Mesenchymal stem cell (in vitro differentiated cells and primary cell): ENCODE data around the gene KCTD20.
A peak's percentile ranks its signal among the peaks of the same experiment; 100 is the strongest.

Source experiments
- DNase-seq: peaks from one replicate; pipeline ENCODE4 v3.0.0-alpha.2; 2013
- H2AFZ ChIP-seq: one replicate; pipeline ENCODE4 v1.6.1; 2013; ENCODE audit warnings: low read depth, mild to moderate bottlenecking, control low read depth, inconsistent platforms, low read length, moderate library complexity
- H2AK5ac ChIP-seq: 2 replicates; pipeline ENCODE4 v1.6.1; 2013; ENCODE audit warnings: low read length, moderate library complexity, mild to moderate bottlenecking, inconsistent platforms; ENCODE audit not compliant: severe bottlenecking
- H2BK120ac ChIP-seq: one replicate; pipeline ENCODE4 v1.6.1; 2013; ENCODE audit warnings: low read depth, mild to moderate bottlenecking, inconsistent platforms, low read length, moderate library complexity
- H2BK12ac ChIP-seq, 2 experiments: one replicate each; pipeline ENCODE4 v1.6.1; 2013; ENCODE audit warnings: inconsistent platforms in 2 of 2, low read length in 2 of 2, mild to moderate bottlenecking in 2 of 2, moderate library complexity in 2 of 2, control low read depth in 1 of 2
- H2BK15ac ChIP-seq: one replicate; pipeline ENCODE4 v1.6.1; 2013; ENCODE audit warnings: mild to moderate bottlenecking, low read depth, inconsistent platforms; ENCODE audit not compliant: poor library complexity, severe bottlenecking
- H2BK5ac ChIP-seq: 2 replicates; pipeline ENCODE4 v1.6.1; 2013; ENCODE audit warnings: low read depth, mild to moderate bottlenecking, low read length, control low read depth, inconsistent platforms; ENCODE audit not compliant: poor library complexity, severe bottlenecking
- H3K14ac ChIP-seq, 2 experiments: one replicate each; pipeline ENCODE4 v1.6.1; 2013; ENCODE audit warnings: inconsistent platforms in 2 of 2, low read length in 2 of 2, control low read depth in 1 of 2, mild to moderate bottlenecking in 1 of 2, moderate library complexity in 1 of 2
- H3K18ac ChIP-seq, 2 experiments: one replicate each; pipeline ENCODE4 v1.6.1; 2013; ENCODE audit warnings: inconsistent platforms in 2 of 2, low read length in 2 of 2, control low read depth in 1 of 2, low read depth in 1 of 2, mild to moderate bottlenecking in 1 of 2
- H3K23ac ChIP-seq, 2 experiments: one replicate each; pipeline ENCODE4 v1.6.1; 2013; ENCODE audit warnings: inconsistent platforms in 2 of 2, low read length in 2 of 2, mild to moderate bottlenecking in 2 of 2, moderate library complexity in 2 of 2, control low read depth in 1 of 2
- H3K27ac ChIP-seq: 2 replicates; pipeline ENCODE4 v1.5.1; 2013; ENCODE audit warnings: mild to moderate bottlenecking, moderate library complexity, low read length, control low read depth, inconsistent platforms; ENCODE audit not compliant: poor library complexity, severe bottlenecking
- H3K27me3 ChIP-seq, 2 experiments: 2 replicates each; pipeline versions ENCODE4 v1.6.1 to v1.7.0; 2013; ENCODE audit warnings: low read length in 2 of 2, mild to moderate bottlenecking in 2 of 2, moderate library complexity in 2 of 2, control low read depth in 1 of 2, inconsistent platforms in 1 of 2; ENCODE audit not compliant: control insufficient read depth in 1 of 2, insufficient read depth in 1 of 2
- H3K36me3 ChIP-seq, 2 experiments: 2 replicates each; pipeline versions ENCODE4 v1.6.1 to v1.7.0; 2013; ENCODE audit warnings: low read length in 2 of 2, control low read depth in 1 of 2, inconsistent platforms in 1 of 2, low read depth in 1 of 2, mild to moderate bottlenecking in 1 of 2; ENCODE audit not compliant: insufficient read depth in 2 of 2, control insufficient read depth in 1 of 2
- H3K4ac ChIP-seq, 2 experiments: one replicate each; pipeline ENCODE4 v1.6.1; 2013; ENCODE audit warnings: inconsistent platforms in 2 of 2, low read length in 2 of 2, mild to moderate bottlenecking in 2 of 2, moderate library complexity in 2 of 2, control low read depth in 1 of 2, low read depth in 1 of 2
- H3K4me1 ChIP-seq: 2 replicates; pipeline ENCODE4 v1.6.1; 2013; ENCODE audit warnings: low read depth, low read length, control low read depth; ENCODE audit not compliant: control insufficient read depth, insufficient read depth
- H3K4me2 ChIP-seq: 2 replicates; pipeline ENCODE4 v1.6.1; 2013; ENCODE audit warnings: low read length, mild to moderate bottlenecking, inconsistent platforms; ENCODE audit not compliant: poor library complexity, severe bottlenecking
- H3K4me3 ChIP-seq, 2 experiments: 2 replicates each; pipeline versions ENCODE4 v1.5.1 to v1.7.0; 2013; ENCODE audit warnings: low read length in 2 of 2, mild to moderate bottlenecking in 2 of 2, control low read depth in 1 of 2, low read depth in 1 of 2; ENCODE audit not compliant: insufficient read depth in 1 of 2
- H3K79me1 ChIP-seq: replicated peaks from 2 replicates; pipeline ENCODE4 v1.6.1; 2013; ENCODE audit warnings: mild to moderate bottlenecking, control low read depth, low read length, inconsistent platforms; ENCODE audit not compliant: poor library complexity, severe bottlenecking
- H3K9ac ChIP-seq: 2 replicates; pipeline ENCODE4 v1.7.0; 2013; ENCODE audit warnings: mild to moderate bottlenecking, low read length, moderate library complexity
- H3K9me3 ChIP-seq: 2 replicates; pipeline ENCODE4 v1.7.0; 2013; ENCODE audit warnings: mild to moderate bottlenecking, low read length; ENCODE audit not compliant: control insufficient read depth
- H4K8ac ChIP-seq: one replicate; pipeline ENCODE4 v1.6.1; 2013; ENCODE audit warnings: inconsistent platforms, mild to moderate bottlenecking, low read length, moderate library complexity
- H4K91ac ChIP-seq: one replicate; pipeline ENCODE4 v1.6.1; 2013; ENCODE audit warnings: mild to moderate bottlenecking, low read length, inconsistent platforms
- WGBS: methylation state at CpG from one replicate; pipeline ENCODE4 v1.1.7; 2013; ENCODE audit warnings: mixed read lengths; 5-methylcytosine and 5-hydroxymethylcytosine counted together

KCTD20 gene

DNA sequence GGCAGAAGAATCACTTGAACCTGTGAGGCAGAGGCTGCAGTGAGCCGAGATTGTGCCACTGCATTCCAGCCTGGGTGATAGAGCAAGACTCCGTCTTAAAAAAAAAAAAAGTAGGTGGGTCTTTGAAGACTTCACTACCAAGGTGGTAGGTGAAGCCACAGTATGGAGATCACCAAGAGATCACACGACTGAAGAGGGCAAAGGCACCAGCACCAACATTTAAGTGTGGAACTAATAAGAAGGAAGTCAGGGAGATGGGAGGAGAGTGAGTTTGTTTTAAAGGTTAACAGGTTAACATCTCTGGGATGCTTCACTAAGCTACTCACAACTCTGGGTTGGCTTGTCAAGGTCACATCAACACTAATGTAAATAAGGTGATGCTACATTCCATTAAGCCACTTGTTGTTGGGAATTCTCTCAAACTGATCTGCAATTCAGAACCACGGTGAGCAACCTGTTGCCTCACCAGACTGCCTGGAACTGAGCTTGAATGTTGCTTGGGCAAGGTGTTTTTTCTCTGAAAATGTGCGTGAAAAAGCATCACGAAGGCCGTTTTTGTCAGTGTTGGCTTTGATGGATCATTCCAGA, 48.7 kb downstream of the KCTD20 start:
- no peak overlapping the region for H2AFZ ChIP-seq
- no peak overlapping the region for H2BK5ac ChIP-seq
- no peak overlapping the region for H4K91ac ChIP-seq
- H4K8ac ChIP-seq, result no peak overlapping the region
- H3K14ac ChIP-seq, result no peak overlapping the region
- 96% methylated on average over 4 of the region's 7 CpGs for WGBS
- H3K4me2 ChIP-seq, result no peak overlapping the region
- no peak overlapping the region for H2AK5ac ChIP-seq
- no peak overlapping the region for H3K27ac ChIP-seq
- H2BK120ac ChIP-seq, result no peak overlapping the region
- H2BK12ac ChIP-seq, result no peak overlapping the region
- no peak overlapping the region for H3K9ac ChIP-seq
- DNase-seq, result peak; percentile 12
- H3K4ac ChIP-seq, result no peak overlapping the region
- H3K18ac ChIP-seq, result no peak overlapping the region
- no peaks in the 10 kb centered on the region for H3K27me3 ChIP-seq
- peaks cover 36 to 77% of the 10 kb centered on the region in 2 experiments for H3K36me3 ChIP-seq
- H3K23ac ChIP-seq, result no peak overlapping the region
- H2BK15ac ChIP-seq, result no peak overlapping the region
- peaks cover 4% of the 10 kb centered on the region for H3K4me1 ChIP-seq
- H3K9me3 ChIP-seq, result no peaks in the 10 kb centered on the region
- peaks cover 24% of the 10 kb centered on the region for H3K79me1 ChIP-seq
- no peak overlapping the region for H3K4me3 ChIP-seq

DNA sequence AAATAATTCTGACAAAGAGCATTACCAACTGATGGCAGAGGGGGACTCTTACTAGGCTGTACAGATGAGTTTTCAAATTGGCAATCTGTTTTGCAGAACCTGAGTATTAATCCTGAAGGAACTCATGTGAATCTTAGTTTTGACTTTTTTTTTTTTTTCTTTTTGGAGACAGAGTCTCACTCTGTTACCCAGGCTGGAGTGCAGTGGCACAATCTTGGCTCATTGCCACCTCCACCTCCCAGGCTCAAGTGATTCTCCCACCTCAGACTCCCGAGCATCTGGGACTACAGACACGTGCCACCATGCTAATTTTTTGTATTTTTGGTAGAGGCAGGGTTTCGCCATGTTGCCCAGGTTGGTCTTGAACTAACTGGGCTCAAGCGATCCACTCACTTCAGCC, 49.3 kb downstream of the KCTD20 start:
- Histone ChIP-seq H2BK5ac (no peak overlapping the region), H4K8ac (no peak overlapping the region), H2BK12ac (no peak overlapping the region), H3K4ac (no peak overlapping the region), H3K27me3 (no peaks in the 10 kb centered on the region), H3K4me2 (no peak overlapping the region), H3K27ac (no peak overlapping the region), H2BK120ac (no peak overlapping the region), H3K14ac (no peak overlapping the region), H2AK5ac (no peak overlapping the region), H4K91ac (no peak overlapping the region), H3K18ac (no peak overlapping the region), H3K4me3 (no peak overlapping the region), H3K4me1 (peaks cover 4% of the 10 kb centered on the region), H2AFZ (no peak overlapping the region), H3K9ac (no peak overlapping the region), H3K23ac (no peak overlapping the region), H2BK15ac (no peak overlapping the region), H3K36me3 (peaks cover 33 to 77% of the 10 kb centered on the region in 2 experiments), H3K9me3 (no peaks in the 10 kb centered on the region), H3K79me1 (peaks cover 22% of the 10 kb centered on the region)
- 100% methylated on average over 4 of the region's 4 CpGs for WGBS
- no peak for DNase-seq

DNA sequence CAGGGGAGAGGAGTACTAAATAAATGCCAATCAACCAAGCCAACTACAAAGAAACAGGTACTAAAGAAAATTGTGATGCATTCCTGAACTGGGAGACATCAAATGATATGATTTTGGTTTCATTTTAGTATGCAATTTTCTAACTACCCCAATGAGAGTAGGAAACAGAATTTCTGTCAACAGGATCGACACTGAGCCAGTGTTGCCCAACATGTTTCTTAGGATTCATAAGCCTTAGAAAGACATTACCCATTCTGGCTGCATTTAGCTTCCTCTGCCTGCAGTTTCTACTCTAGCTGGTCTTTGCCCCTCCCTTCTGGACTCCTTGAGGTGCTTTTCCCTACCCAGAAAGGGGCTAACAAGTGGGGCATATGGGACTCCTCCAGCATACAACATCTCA, 49.8 kb downstream of the KCTD20 start:
- no peak overlapping the region for H2BK12ac ChIP-seq
- no peak overlapping the region for H4K8ac ChIP-seq
- H3K4me1 ChIP-seq, result peaks cover 4% of the 10 kb centered on the region
- peaks cover 35 to 77% of the 10 kb centered on the region in 2 experiments for H3K36me3 ChIP-seq
- H2AFZ ChIP-seq, result no peak overlapping the region
- no peak overlapping the region for H3K4me3 ChIP-seq
- peaks cover 24% of the 10 kb centered on the region for H3K79me1 ChIP-seq
- no peak overlapping the region for H3K27ac ChIP-seq
- no peak overlapping the region for H3K23ac ChIP-seq
- no peak overlapping the region for H2BK120ac ChIP-seq
- no peak for DNase-seq
- H3K9ac ChIP-seq, result no peak overlapping the region
- no peak overlapping the region for H3K18ac ChIP-seq
- WGBS, result 97% methylated on average over 1 of the region's 1 CpG
- no peak overlapping the region for H3K4me2 ChIP-seq
- no peak overlapping the region for H2BK5ac ChIP-seq
- H2AK5ac ChIP-seq, result no peak overlapping the region
- H3K4ac ChIP-seq, result no peak overlapping the region
- H3K9me3 ChIP-seq, result no peaks in the 10 kb centered on the region
- no peaks in the 10 kb centered on the region for H3K27me3 ChIP-seq
- no peak overlapping the region for H3K14ac ChIP-seq
- no peak overlapping the region for H4K91ac ChIP-seq
- H2BK15ac ChIP-seq, result no peak overlapping the region

DNA sequence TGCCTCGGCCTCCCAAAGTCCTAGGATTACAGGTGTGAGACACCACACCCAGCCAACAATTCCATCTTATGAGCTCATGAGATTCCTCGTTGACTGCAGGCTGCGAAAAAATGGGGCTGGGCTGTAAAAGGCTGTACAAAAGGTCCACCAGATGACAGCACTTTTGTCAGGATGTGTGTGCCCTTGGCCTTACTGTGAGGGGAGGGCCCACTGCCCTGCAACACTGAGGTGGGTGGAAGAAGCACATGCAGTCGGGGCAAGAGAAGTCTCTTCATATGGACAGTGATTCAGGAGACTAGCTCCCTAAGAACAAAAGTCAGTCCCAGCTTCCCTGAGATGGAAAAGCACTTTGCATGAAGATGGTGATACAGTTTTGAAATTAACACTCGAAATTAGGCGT, 50.5 kb downstream of the KCTD20 start:
- H3K79me1 ChIP-seq, result peaks cover 24% of the 10 kb centered on the region
- H3K36me3 ChIP-seq, result peaks cover 35 to 76% of the 10 kb centered on the region in 2 experiments
- WGBS, result 92% methylated on average over 6 of the region's 6 CpGs

More for the DNA sequence above, 50.5 kb downstream of the KCTD20 start:
- no peaks in the 10 kb centered on the region for H3K27me3 ChIP-seq
- H3K18ac ChIP-seq, result no peak overlapping the region
- H2AK5ac ChIP-seq, result no peak overlapping the region
- no peak overlapping the region for H2BK120ac ChIP-seq
- no peak overlapping the region for H3K14ac ChIP-seq
- no peak overlapping the region for H3K4me3 ChIP-seq
- peaks cover 4% of the 10 kb centered on the region for H3K4me1 ChIP-seq
- H3K23ac ChIP-seq, result no peak overlapping the region
- no peak overlapping the region for H4K8ac ChIP-seq
- no peak overlapping the region for H4K91ac ChIP-seq
- no peak overlapping the region for H2AFZ ChIP-seq
- H3K9me3 ChIP-seq, result no peaks in the 10 kb centered on the region
- no peak overlapping the region for H3K4ac ChIP-seq
- H3K27ac ChIP-seq, result no peak overlapping the region
- no peak for DNase-seq
- no peak overlapping the region for H3K4me2 ChIP-seq
- H2BK12ac ChIP-seq, result no peak overlapping the region
- no peak overlapping the region for H2BK15ac ChIP-seq
- H3K9ac ChIP-seq, result no peak overlapping the region
- H2BK5ac ChIP-seq, result no peak overlapping the region
